Neutrophil (primary cell): ENCODE results near the gene CHST8.

Source experiments
- H3K27ac ChIP-seq: fragments of 200-600 bp; sonication (generic); 2 replicates; pipeline ENCODE4 v1.5.1; 2016; ENCODE audit warnings: mild to moderate bottlenecking, moderate library complexity
- H3K27me3 ChIP-seq: fragments of 200-600 bp; sonication (generic); 2 replicates; pipeline ENCODE4 v1.6.0; 2016; ENCODE audit warnings: mild to moderate bottlenecking
- H3K36me3 ChIP-seq: fragments of 200-600 bp; sonication (generic); 2 replicates; pipeline ENCODE4 v1.5.1; 2017
- H3K4me1 ChIP-seq, 2 experiments: fragments of 200-600 bp in 1 of 2; sonication (generic) in 1 of 2; 1 replicate in 1 of 2; 2 replicates in 1 of 2; pipeline versions ENCODE4 v1.5.1 to v1.6.1; 2013 to 2016; ENCODE audit warnings: low read depth in 1 of 2, low read length in 1 of 2, mild to moderate bottlenecking in 1 of 2, moderate library complexity in 1 of 2; ENCODE audit not compliant: control insufficient read depth in 1 of 2, insufficient read depth in 1 of 2
- H3K4me3 ChIP-seq, 2 experiments: fragments of 200-600 bp in 1 of 2; sonication (generic) in 1 of 2; 1 replicate in 1 of 2; 2 replicates in 1 of 2; pipeline ENCODE4 v1.5.1; 2013 to 2016; ENCODE audit warnings: low read depth in 1 of 2, low read length in 1 of 2, mild to moderate bottlenecking in 1 of 2, moderate library complexity in 1 of 2
- H3K9me3 ChIP-seq: fragments of 200-600 bp; sonication (generic); 2 replicates; pipeline ENCODE4 v1.5.1; 2016
- TF ChIP-seq, protein P1 (sequence below): fragments of 200-600 bp; sonication (generic); IDR thresholded peaks from 2 replicates; pipeline ENCODE4 v1.5.1; 2016; ENCODE audit warnings: antibody characterized with exemption

CHST8 gene

DNA sequence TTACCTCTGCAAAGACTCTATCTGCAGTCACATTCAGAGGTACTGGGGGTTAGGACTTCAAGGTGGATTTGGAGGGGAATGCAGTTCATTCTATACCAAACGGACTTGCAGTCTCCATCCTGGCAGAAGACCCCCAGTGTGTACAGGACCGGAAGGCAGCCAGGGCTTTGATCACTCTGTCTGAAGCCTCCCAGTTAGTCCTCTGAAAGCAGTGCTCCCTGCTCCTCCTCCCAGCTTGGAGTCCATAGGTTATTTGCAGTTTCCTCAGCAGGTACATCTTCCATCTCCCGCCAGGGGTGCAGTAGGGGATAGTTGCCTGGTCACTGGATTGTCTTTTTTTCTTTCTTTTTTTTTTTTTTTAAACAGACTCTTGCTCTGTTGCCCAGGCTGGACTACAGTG lies 96.1 kb downstream of the CHST8 start:
- TF ChIP-seq, protein P1, sequence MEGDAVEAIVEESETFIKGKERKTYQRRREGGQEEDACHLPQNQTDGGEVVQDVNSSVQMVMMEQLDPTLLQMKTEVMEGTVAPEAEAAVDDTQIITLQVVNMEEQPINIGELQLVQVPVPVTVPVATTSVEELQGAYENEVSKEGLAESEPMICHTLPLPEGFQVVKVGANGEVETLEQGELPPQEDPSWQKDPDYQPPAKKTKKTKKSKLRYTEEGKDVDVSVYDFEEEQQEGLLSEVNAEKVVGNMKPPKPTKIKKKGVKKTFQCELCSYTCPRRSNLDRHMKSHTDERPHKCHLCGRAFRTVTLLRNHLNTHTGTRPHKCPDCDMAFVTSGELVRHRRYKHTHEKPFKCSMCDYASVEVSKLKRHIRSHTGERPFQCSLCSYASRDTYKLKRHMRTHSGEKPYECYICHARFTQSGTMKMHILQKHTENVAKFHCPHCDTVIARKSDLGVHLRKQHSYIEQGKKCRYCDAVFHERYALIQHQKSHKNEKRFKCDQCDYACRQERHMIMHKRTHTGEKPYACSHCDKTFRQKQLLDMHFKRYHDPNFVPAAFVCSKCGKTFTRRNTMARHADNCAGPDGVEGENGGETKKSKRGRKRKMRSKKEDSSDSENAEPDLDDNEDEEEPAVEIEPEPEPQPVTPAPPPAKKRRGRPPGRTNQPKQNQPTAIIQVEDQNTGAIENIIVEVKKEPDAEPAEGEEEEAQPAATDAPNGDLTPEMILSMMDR, result no peak
- Histone ChIP-seq H3K27me3 (no peaks in the 10 kb centered on the region), H3K27ac (no peak overlapping the region), H3K36me3 (no peaks in the 10 kb centered on the region), H3K9me3 (no peaks in the 10 kb centered on the region), H3K4me3 (no peak overlapping the region), H3K4me1 (no peaks in the 10 kb centered on the region)

DNA sequence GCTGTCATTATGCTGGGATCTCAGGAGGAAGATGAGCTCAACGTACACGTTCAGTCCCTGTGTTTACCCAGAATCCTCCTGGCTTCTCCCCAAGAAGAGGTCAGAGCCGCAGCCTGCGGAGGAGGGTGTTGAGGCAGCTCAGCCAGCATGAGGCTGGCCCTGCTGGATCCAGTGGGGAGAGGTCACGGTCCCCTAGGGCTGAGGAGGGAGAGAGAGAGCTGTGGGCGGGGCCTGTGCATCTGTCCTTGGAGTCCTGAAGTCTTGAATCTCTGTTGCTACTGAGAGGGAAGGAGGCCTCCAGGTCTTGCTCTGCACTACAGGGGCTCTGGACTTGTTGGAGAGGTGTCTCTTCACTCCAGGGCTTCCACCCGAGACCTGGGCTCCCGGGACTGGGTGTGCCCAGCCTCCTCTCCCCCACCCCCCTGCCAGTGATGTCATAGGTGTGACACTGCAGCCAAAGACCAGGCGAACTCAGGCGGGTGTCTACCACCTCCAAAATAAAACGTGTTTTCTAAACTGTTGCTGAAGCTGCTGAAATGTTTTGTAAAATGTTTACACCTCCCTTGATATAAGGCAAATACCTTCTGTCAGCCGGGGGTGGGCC lies 97.0 kb downstream of the CHST8 start:
- no peak overlapping the region for H3K4me3 ChIP-seq
- H3K4me1 ChIP-seq, result no peaks in the 10 kb centered on the region
- no peaks in the 10 kb centered on the region for H3K27me3 ChIP-seq
- H3K36me3 ChIP-seq, result no peaks in the 10 kb centered on the region
- TF ChIP-seq, protein P1, result no peak
- no peak overlapping the region for H3K27ac ChIP-seq
- no peaks in the 10 kb centered on the region for H3K9me3 ChIP-seq

DNA sequence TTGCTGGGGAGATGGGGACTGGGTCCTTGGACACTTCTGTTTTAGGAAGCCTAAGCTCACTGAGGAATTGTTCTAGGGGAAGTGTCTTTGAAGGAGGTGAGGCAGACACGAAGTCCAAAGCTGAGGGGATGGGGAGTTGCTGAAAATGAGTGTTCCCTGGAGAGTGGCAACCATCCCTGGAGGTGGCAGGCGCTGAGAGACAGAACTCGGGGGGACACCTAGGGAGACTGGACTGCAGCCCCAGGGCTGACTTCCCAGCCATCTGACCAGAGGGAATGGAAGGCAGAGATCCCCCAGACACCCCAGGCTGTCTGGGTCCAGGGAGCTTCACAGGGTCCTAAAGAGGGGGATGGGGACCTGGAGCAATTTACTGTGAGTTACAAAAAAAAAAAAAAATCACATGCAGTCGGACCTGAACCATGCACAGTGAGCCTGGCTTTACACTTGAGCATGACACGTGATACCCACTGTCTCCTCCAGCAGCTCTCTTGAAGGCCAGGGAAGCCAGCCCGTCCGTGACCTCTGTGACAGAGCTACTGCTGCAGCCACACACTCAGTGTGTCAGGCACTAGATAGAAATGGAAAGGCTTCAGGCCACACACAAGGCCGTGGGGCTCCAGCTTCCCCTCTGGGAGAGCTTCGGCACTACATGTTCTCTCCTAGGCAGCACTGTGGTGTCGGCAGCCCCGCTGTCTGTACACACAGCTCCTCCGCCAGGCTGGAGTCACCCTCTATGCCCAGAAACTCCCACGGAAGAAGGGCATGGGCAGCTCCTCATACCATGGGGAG lies 97.8 kb downstream of the CHST8 start:
- H3K9me3 ChIP-seq, result no peaks in the 10 kb centered on the region
- no peak overlapping the region for H3K27ac ChIP-seq
- no peak overlapping the region for H3K4me3 ChIP-seq
- TF ChIP-seq, protein P1, result no peak
- no peaks in the 10 kb centered on the region for H3K4me1 ChIP-seq
- no peaks in the 10 kb centered on the region for H3K36me3 ChIP-seq
- no peaks in the 10 kb centered on the region for H3K27me3 ChIP-seq

DNA sequence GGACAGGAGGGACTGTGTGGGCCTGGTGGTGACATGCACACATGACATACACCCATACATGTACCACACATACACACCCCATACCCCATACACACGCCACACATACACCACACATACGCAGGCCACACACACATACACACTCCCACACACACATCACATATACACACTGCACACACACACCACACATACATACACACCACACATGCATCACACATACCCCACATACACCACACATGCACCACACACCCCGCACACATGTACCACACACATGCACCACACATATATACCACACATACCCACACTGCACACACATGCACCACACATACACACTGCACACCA lies 98.4 kb downstream of the CHST8 start:
- no peaks in the 10 kb centered on the region for H3K4me1 ChIP-seq
- no peaks in the 10 kb centered on the region for H3K36me3 ChIP-seq
- no peaks in the 10 kb centered on the region for H3K9me3 ChIP-seq
- H3K4me3 ChIP-seq, result no peak overlapping the region
- H3K27ac ChIP-seq, result no peak overlapping the region
- TF ChIP-seq, protein P1, result no peak
- no peaks in the 10 kb centered on the region for H3K27me3 ChIP-seq

DNA sequence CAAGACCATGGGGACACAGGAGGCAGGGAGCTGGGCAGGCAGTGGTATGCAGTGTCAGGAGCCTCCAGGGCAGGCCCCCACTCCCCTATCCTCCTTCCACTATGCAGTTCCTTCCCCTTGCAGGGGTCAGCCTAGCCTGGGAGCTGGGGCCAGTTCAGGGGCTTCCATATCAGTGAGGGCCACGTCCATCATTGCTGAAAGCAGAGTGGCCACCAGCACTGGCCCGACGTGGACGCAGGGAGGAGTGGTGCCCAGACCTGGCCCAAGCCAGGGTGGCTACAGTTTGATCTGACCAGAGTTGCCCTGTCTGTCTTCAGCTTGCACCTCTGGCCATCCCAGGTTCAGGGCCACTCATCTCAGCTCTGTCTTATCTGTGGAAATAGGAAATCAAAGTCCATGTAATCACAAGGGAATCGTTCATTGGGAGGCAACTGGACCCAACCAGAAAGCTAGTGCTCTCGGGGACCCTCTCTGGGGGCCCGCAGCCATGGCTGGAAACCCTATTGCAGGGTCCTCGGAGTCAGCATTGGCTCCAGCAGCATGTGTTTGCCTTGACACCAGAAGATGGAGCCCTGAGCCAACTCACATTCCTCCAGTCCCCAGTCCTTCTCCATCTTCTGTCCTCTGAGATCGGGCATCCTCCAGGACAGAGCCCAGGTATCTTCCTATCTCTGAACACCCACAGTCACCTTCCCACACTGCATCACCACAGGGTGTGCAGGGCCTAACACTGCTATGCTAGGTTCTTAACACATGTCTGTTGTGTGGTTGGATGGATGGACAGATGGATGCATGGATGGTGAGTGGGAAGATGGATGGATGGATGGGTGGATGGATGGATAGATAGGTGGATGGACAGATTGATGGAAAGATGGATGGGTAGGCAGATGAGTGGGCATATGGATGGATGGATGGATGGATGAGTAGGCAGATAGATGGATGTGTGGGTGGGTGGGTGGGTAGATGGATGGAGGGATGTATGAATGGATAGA lies 99.2 kb downstream of the CHST8 start:
- Histone ChIP-seq H3K9me3 (no peaks in the 10 kb centered on the region), H3K4me3 (no peak overlapping the region), H3K27me3 (no peaks in the 10 kb centered on the region), H3K27ac (no peak overlapping the region), H3K4me1 (no peaks in the 10 kb centered on the region), H3K36me3 (no peaks in the 10 kb centered on the region)
- TF ChIP-seq, protein P1, result no peak
